MM.1S (cell line): Measurements from ENCODE around the gene RSBN1L.

Source experiments
- DNase-seq: peaks from one replicate; pipeline ENCODE4 v3.0.0-alpha.2; 2015
- H2AFZ ChIP-seq: fragments of 300-600 bp; sonication (generic); 2 replicates; pipeline ENCODE4 v1.6.0; 2016; ENCODE audit warnings: antibody characterized with exemption, low read length
- H3F3A ChIP-seq: fragments of 300-600 bp; sonication (generic); 2 replicates; pipeline ENCODE4 v1.6.1; 2016; ENCODE audit warnings: mild to moderate bottlenecking, antibody characterized with exemption, low read length, moderate library complexity, mixed read lengths; ENCODE audit not compliant: insufficient read depth
- H3K27ac ChIP-seq: fragments of 300-600 bp; sonication (generic); 2 replicates; pipeline ENCODE4 v1.5.1; 2016; ENCODE audit warnings: mild to moderate bottlenecking, low read length
- H3K27me3 ChIP-seq: fragments of 300-600 bp; sonication (generic); replicated peaks from 2 replicates; pipeline ENCODE4 v1.6.0; 2016; ENCODE audit warnings: low read length; ENCODE audit not compliant: insufficient read depth
- H3K36me3 ChIP-seq: fragments of 300-600 bp; sonication (generic); replicated peaks from 2 replicates; pipeline ENCODE4 v1.6.1; 2016; ENCODE audit warnings: mild to moderate bottlenecking, low read length, mixed read lengths; ENCODE audit not compliant: insufficient read depth
- H3K4me1 ChIP-seq: fragments of 300-600 bp; sonication (generic); 2 replicates; pipeline ENCODE4 v1.6.1; 2016; ENCODE audit warnings: low read length, mixed read lengths
- H3K4me2 ChIP-seq: fragments of 300-600 bp; sonication (generic); 2 replicates; pipeline ENCODE4 v1.6.0; 2016; ENCODE audit warnings: low read depth, low read length
- H3K4me3 ChIP-seq: fragments of 300-600 bp; sonication (generic); 2 replicates; pipeline ENCODE4 v1.5.1; 2016; ENCODE audit warnings: low read length, mixed read lengths
- H3K79me2 ChIP-seq: fragments of 300-600 bp; sonication (generic); 2 replicates; pipeline ENCODE4 v1.6.1; 2016; ENCODE audit warnings: mixed run types, low read length, mixed read lengths
- H3K9ac ChIP-seq: fragments of 300-600 bp; sonication (generic); 2 replicates; pipeline ENCODE4 v1.6.1; 2016; ENCODE audit warnings: low read length, mixed read lengths
- H3K9me2 ChIP-seq: fragments of 300-600 bp; sonication (generic); replicated peaks from 2 replicates; pipeline ENCODE4 v1.6.1; 2016; ENCODE audit warnings: mild to moderate bottlenecking, low read length, mixed read lengths; ENCODE audit not compliant: insufficient read depth
- H3K9me3 ChIP-seq: fragments of 300-600 bp; sonication (generic); replicated peaks from 2 replicates; pipeline ENCODE4 v1.6.1; 2016; ENCODE audit warnings: mild to moderate bottlenecking, low read length, mixed read lengths; ENCODE audit not compliant: insufficient read depth
- H4K20me1 ChIP-seq: fragments of 300-600 bp; sonication (generic); 2 replicates; pipeline ENCODE4 v1.6.1; 2016; ENCODE audit warnings: mild to moderate bottlenecking, low read length, moderate library complexity, mixed read lengths; ENCODE audit not compliant: insufficient read depth
- CTCF ChIP-seq: fragments of 300-600 bp; sonication (generic); IDR thresholded peaks from 2 replicates; pipeline ENCODE4 v1.5.1; 2016; ENCODE audit warnings: antibody characterized with exemption, low read length, mixed read lengths
- EZH2 ChIP-seq: fragments of 300-600 bp; sonication (generic); optimal IDR thresholded peaks from 2 replicates; pipeline ENCODE3; 2017; ENCODE audit warnings: low read depth, mild to moderate bottlenecking, antibody characterized with exemption, low read length, mixed read lengths
- EZH2phosphoT487 ChIP-seq: fragments of 300-600 bp; sonication (generic); IDR thresholded peaks from 2 replicates; pipeline ENCODE4 v1.6.1; 2018; ENCODE audit warnings: antibody characterized with exemption, low read length

RSBN1L gene

DNA sequence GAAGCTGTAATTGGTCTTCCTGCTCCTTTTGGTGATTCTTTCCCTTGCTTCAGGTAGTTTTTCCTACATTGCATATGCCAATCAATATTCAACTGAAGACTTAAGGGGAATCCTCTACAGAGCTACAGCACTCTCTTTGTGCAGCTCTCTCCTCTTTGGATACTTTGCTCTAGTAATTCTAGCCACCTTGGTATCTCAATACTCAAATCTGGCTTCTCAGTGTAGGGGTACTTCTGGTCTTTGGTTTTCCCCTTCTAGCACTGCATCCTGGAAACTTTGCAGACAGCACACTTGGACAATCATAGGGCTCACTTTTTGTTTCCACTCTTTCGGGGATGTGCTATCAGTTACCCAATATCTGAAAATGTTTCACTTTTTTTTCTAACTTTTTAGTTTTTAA is 112.3 kb downstream of the RSBN1L start:
- H3K36me3 ChIP-seq, result no peaks in the 10 kb centered on the region
- H3K4me1 ChIP-seq, result 0 out of 2 replicates have a peak, but pooled peaks cover 3% of the 10 kb centered on the region
- no peak overlapping the region for H3K4me3 ChIP-seq
- H4K20me1 ChIP-seq, result no peaks in the 10 kb centered on the region
- H3K9ac ChIP-seq, result no peak overlapping the region
- no peaks in the 10 kb centered on the region for H3F3A ChIP-seq
- TF ChIP-seq EZH2 (no peak), EZH2phosphoT487 (no peak), CTCF (no peak)
- H3K27ac ChIP-seq, result no peak overlapping the region
- H3K79me2 ChIP-seq, result peaks cover 70% of the 10 kb centered on the region
- no peak overlapping the region for H3K4me2 ChIP-seq
- no peaks in the 10 kb centered on the region for H3K9me2 ChIP-seq
- no peaks in the 10 kb centered on the region for H3K9me3 ChIP-seq
- H3K27me3 ChIP-seq, result no peaks in the 10 kb centered on the region
- DNase-seq, result no peak
- no peak overlapping the region for H2AFZ ChIP-seq

GRCh38 chr7:77811516-77812289 is 115.4 kb downstream of the RSBN1L start:
- Histone ChIP-seq H4K20me1 (no peaks in the 10 kb centered on the region), H3K9me3 (no peaks in the 10 kb centered on the region), H3K79me2 (peaks cover 47% of the 10 kb centered on the region), H3F3A (no peaks in the 10 kb centered on the region), H3K27me3 (no peaks in the 10 kb centered on the region), H3K9ac (no peak overlapping the region), H3K4me3 (no peak overlapping the region), H3K27ac (no peak overlapping the region), H3K9me2 (no peaks in the 10 kb centered on the region), H3K4me2 (no peak overlapping the region), H2AFZ (no peak overlapping the region), H3K4me1 (no peaks in the 10 kb centered on the region), H3K36me3 (no peaks in the 10 kb centered on the region)
- no peak for DNase-seq
- TF ChIP-seq EZH2 (no peak), CTCF (no peak), EZH2phosphoT487 (no peak)

- Histone ChIP-seq H3K27me3 (no peaks in the 10 kb centered on the region), H3K27ac (no peak overlapping the region), H2AFZ (no peak overlapping the region), H3K4me1 (no peaks in the 10 kb centered on the region), H3K9ac (no peak overlapping the region), H4K20me1 (no peaks in the 10 kb centered on the region), H3K9me3 (no peaks in the 10 kb centered on the region), H3F3A (no peaks in the 10 kb centered on the region), H3K79me2 (peaks cover 51% of the 10 kb centered on the region), H3K9me2 (no peaks in the 10 kb centered on the region), H3K4me3 (no peak overlapping the region), H3K4me2 (no peak overlapping the region), H3K36me3 (no peaks in the 10 kb centered on the region)
- TF ChIP-seq CTCF (no peak), EZH2 (no peak), EZH2phosphoT487 (no peak)
- no peak for DNase-seq
Measured at GRCh38 chr7:77812290-77812685, 116.0 kb downstream of the RSBN1L start.
